ENCODE measurements around the gene PSAPL1. TPM values are rescaled to one million over a fixed set of nuclear protein-coding genes. Genes with fewer than 3 reads are reported as not detected.

PSAPL1 gene
- total and polyA plus RNA-seq, 4 donors, result not detected

GRCh38 chr4:7421356-7422150, 13.2 kb downstream of the PSAPL1 start:
- Histone ChIP-seq H3K4me3 (ENCODE audit: low read depth in 1 of 3, low read length in 3 of 3) (no peak overlapping the region), H3K27me3 (ENCODE audit: control insufficient read depth in 4 of 4, insufficient read depth in 4 of 4, low read length in 3 of 4) (no peaks in the 10 kb centered on the region), H3K4me1 (ENCODE audit: control insufficient read depth in 4 of 4, insufficient read depth in 4 of 4, low read length in 3 of 4) (no peaks in the 10 kb centered on the region), H3K9ac (ENCODE audit: low read depth in 1 of 2, low read length in 2 of 2) (no peak overlapping the region), H3K36me3 (ENCODE audit: control insufficient read depth in 4 of 4, insufficient read depth in 3 of 4, low read depth in 1 of 4, low read length in 3 of 4) (no peaks in the 10 kb centered on the region), H3K9me3 (ENCODE audit: control insufficient read depth in 4 of 4, low read length in 3 of 4) (no peaks in the 10 kb centered on the region), H3K27ac (ENCODE audit: low read depth in 1 of 2, low read length in 2 of 2) (no peak overlapping the region)
- 88% methylated on average over 24 of the region's 24 CpGs for WGBS
- no peak for DNase-seq (ENCODE audit: low spot score)
- TF ChIP-seq ZBTB33 (IDR thresholded peaks at IDR 0.05), result no peak
- no peak for TF ChIP-seq HNF4A (conservative IDR thresholded peaks at IDR 0.05)
- TF ChIP-seq RAD21 (IDR thresholded peaks at IDR 0.05), result no peak
- no peak for TF ChIP-seq REST (IDR thresholded peaks at IDR 0.05)
- no peak for TF ChIP-seq YY1 (IDR thresholded peaks at IDR 0.05)
- no peak for TF ChIP-seq SP1 (IDR thresholded peaks at IDR 0.05)
- no peak for TF ChIP-seq HNF4G (IDR thresholded peaks at IDR 0.05)

- H3K9me3 ChIP-seq (ENCODE audit: control insufficient read depth in 4 of 4, low read length in 3 of 4), result no peaks in the 10 kb centered on the region
- H3K27me3 ChIP-seq (ENCODE audit: control insufficient read depth in 4 of 4, insufficient read depth in 4 of 4, low read length in 3 of 4), result no peaks in the 10 kb centered on the region
- 90% methylated on average over 14 of the region's 14 CpGs for WGBS
- no peak overlapping the region for H3K9ac ChIP-seq (ENCODE audit: low read depth in 1 of 2, low read length in 2 of 2)
- no peak for DNase-seq (ENCODE audit: low spot score)
- H3K36me3 ChIP-seq (ENCODE audit: control insufficient read depth in 4 of 4, insufficient read depth in 3 of 4, low read depth in 1 of 4, low read length in 3 of 4), result no peaks in the 10 kb centered on the region
- H3K27ac ChIP-seq (ENCODE audit: low read depth in 1 of 2, low read length in 2 of 2), result no peak overlapping the region
- H3K4me1 ChIP-seq (ENCODE audit: control insufficient read depth in 4 of 4, insufficient read depth in 4 of 4, low read length in 3 of 4), result no peaks in the 10 kb centered on the region
- no peak overlapping the region for H3K4me3 ChIP-seq (ENCODE audit: low read depth in 1 of 3, low read length in 3 of 3)
- TF ChIP-seq ZBTB33 (IDR thresholded peaks at IDR 0.05), result no peak
- TF ChIP-seq GABPA (IDR thresholded peaks at IDR 0.05 in 1 of 2, conservative IDR thresholded peaks at IDR 0.05 in 1 of 2), result no peak
- TF ChIP-seq FOXA2 (IDR thresholded peaks at IDR 0.05), result no peak
- TF ChIP-seq FOXA1 (IDR thresholded peaks at IDR 0.05), result no peak
- TF ChIP-seq ATF3 (IDR thresholded peaks at IDR 0.05), result no peak
- TF ChIP-seq RXRA (IDR thresholded peaks at IDR 0.05), result no peak
- TF ChIP-seq RAD21 (IDR thresholded peaks at IDR 0.05), result no peak
- TF ChIP-seq TAF1 (conservative IDR thresholded peaks at IDR 0.05), result no peak
- TF ChIP-seq EGR1 (IDR thresholded peaks at IDR 0.05; ENCODE audit: low read depth in 2 of 2), result no peak
Observed at GRCh38 chr4:7420661-7421040, 14.1 kb downstream of the PSAPL1 start.

Measured in liver (tissue), 9 donors.